Fibroblast of lung (primary cell): Measurements from ENCODE around the gene ABL1. TPM values are rescaled to one million over a fixed set of nuclear protein-coding genes. Genes with fewer than 3 reads are reported as not detected.

ENCODE experiments used
- DNase-seq, 2 donors: peaks; one replicate each; pipeline versions ENCODE4 v3.0.0 to v3.0.0-alpha.2; 2010; ENCODE audit warnings: low read depth in 2 of 2
- H2AFZ ChIP-seq: 2 replicates; pipeline ENCODE4 v1.5.1; 2012; ENCODE audit warnings: low read length, control low read depth, inconsistent platforms
- H3K27ac ChIP-seq: 2 replicates; pipeline ENCODE4 v1.5.1; 2011; ENCODE audit warnings: low read length, control low read depth; ENCODE audit not compliant: insufficient read depth
- H3K27me3 ChIP-seq: 2 replicates; pipeline ENCODE4 v1.5.1; 2011; ENCODE audit warnings: mild to moderate bottlenecking, low read length; ENCODE audit not compliant: control insufficient read depth, insufficient read depth
- H3K36me3 ChIP-seq: 2 replicates; pipeline ENCODE4 v1.5.1; 2011; ENCODE audit warnings: low read length; ENCODE audit not compliant: control insufficient read depth, insufficient read depth
- H3K4me1 ChIP-seq: 2 replicates; pipeline ENCODE4 v1.5.1; 2011; ENCODE audit warnings: low read length; ENCODE audit not compliant: control insufficient read depth, insufficient read depth; ENCODE audit errors: extremely low read depth
- H3K4me2 ChIP-seq: 2 replicates; pipeline ENCODE4 v1.5.1; 2011; ENCODE audit warnings: low read length, control low read depth; ENCODE audit not compliant: insufficient read depth; ENCODE audit errors: extremely low read depth
- H3K4me3 ChIP-seq, 4 experiments: fragments of 200-600 bp in 1 of 4; sonication (generic) in 1 of 4; replicated peaks in 1 of 4; 2 replicates each; pipeline ENCODE4 v1.5.1; 2011 to 2016; ENCODE audit warnings: low read length in 4 of 4, low read depth in 3 of 4, mild to moderate bottlenecking in 3 of 4, control low read depth in 2 of 4, inconsistent platforms in 1 of 4, mixed read lengths in 1 of 4; ENCODE audit not compliant: insufficient read depth in 1 of 4; ENCODE audit errors: control extremely low read depth in 1 of 4
- H3K79me2 ChIP-seq: 2 replicates; pipeline ENCODE4 v1.5.1; 2012; ENCODE audit warnings: mild to moderate bottlenecking, low read length, inconsistent platforms; ENCODE audit not compliant: control insufficient read depth, insufficient read depth
- H3K9ac ChIP-seq: 2 replicates; pipeline ENCODE4 v1.5.1; 2011; ENCODE audit warnings: mild to moderate bottlenecking, low read length, control low read depth; ENCODE audit not compliant: insufficient read depth
- H3K9me3 ChIP-seq: 2 replicates; pipeline ENCODE4 v1.5.1; 2012; ENCODE audit warnings: low read depth, low read length; ENCODE audit not compliant: control insufficient read depth, insufficient read depth
- H4K20me1 ChIP-seq: 2 replicates; pipeline ENCODE4 v1.5.1; 2011; ENCODE audit warnings: low read length; ENCODE audit not compliant: control insufficient read depth, insufficient read depth; ENCODE audit errors: extremely low read depth
- EZH2 ChIP-seq: IDR thresholded peaks from 2 replicates; pipeline ENCODE4 v1.5.1; 2012; ENCODE audit warnings: low read length, control low read depth, mild to moderate bottlenecking; ENCODE audit errors: missing control alignments
- polyA plus RNA-seq, 2 donors: library from polyadenylated mRNA; depleted of rRNA in 1 of 2; stranded (reverse) in 1 of 2; unstranded in 1 of 2; fragments of >200 nt; gene quantifications; 2 replicates each; pipeline ENCODE4 v1.2.1, GENCODE V29; 2011 to 2012; ENCODE audit warnings: missing spikeins in 1 of 2
- total RNA-seq: library from RNA; depleted of rRNA; stranded (reverse); fragments of >200 nt; gene quantifications from 2 replicates; pipeline ENCODE4 v1.2.1, GENCODE V29; 2014
- TF ChIP-seq, protein P1 (sequence below), 2 donors: IDR thresholded peaks in 1 of 2; conservative IDR thresholded peaks in 1 of 2; 1 replicate in 1 of 2; 2 replicates in 1 of 2; pipeline ENCODE4 v1.5.1; 2011 to 2012; ENCODE audit warnings: low read length in 2 of 2, control low read depth in 1 of 2, inconsistent platforms in 1 of 2, low read depth in 1 of 2, mild to moderate bottlenecking in 1 of 2

ABL1 gene
- total and polyA plus RNA-seq, 2 donors (not counting 1 experiment from before 2014, with no cell fraction given), result 46.6 to 65.4 TPM

DNA sequence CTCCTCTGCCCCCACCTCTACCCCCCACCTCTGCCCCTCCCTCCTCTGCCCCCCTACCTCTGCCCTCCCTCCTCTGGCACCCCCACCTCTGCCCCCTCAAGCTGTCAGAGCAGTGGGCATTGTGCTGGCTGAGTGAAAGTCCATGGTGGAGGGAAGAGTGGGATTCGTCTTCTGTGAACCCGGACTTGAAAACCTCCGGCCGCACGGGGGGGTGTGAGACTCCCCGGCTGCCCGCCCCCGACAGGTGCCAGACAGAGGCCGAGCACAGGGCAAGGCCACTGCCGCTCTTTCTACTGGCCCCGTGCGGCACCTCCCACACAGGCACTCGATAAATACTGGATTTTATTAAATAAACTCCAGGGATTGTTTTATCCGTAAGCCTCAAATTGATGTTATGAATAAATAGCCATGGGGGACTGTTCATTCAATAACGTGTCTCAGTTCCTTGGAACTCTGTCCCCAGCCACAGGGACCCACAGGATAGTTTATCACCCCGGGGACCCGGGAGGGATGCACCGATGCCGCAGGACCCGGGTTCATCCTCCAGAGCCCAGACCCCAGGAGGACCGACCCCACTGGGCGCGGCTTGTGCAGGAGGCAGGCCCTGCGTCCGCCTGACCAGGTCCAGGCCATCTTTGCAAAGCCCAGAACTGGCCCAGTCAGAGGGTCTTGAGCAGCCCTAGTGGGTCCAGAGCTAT lies 64.1 kb downstream of the ABL1 start:
- DNase-seq, result no peak
- Histone ChIP-seq H4K20me1 (no peaks in the 10 kb centered on the region), H2AFZ (no peak overlapping the region), H3K27me3 (no peaks in the 10 kb centered on the region), H3K4me2 (no peak overlapping the region), H3K4me1 (no peaks in the 10 kb centered on the region), H3K9me3 (no peaks in the 10 kb centered on the region), H3K4me3 (no peak overlapping the region), H3K79me2 (no peaks in the 10 kb centered on the region), H3K36me3 (no peaks in the 10 kb centered on the region), H3K27ac (no peak overlapping the region), H3K9ac (no peak overlapping the region)
- no peak for TF ChIP-seq EZH2

DNA sequence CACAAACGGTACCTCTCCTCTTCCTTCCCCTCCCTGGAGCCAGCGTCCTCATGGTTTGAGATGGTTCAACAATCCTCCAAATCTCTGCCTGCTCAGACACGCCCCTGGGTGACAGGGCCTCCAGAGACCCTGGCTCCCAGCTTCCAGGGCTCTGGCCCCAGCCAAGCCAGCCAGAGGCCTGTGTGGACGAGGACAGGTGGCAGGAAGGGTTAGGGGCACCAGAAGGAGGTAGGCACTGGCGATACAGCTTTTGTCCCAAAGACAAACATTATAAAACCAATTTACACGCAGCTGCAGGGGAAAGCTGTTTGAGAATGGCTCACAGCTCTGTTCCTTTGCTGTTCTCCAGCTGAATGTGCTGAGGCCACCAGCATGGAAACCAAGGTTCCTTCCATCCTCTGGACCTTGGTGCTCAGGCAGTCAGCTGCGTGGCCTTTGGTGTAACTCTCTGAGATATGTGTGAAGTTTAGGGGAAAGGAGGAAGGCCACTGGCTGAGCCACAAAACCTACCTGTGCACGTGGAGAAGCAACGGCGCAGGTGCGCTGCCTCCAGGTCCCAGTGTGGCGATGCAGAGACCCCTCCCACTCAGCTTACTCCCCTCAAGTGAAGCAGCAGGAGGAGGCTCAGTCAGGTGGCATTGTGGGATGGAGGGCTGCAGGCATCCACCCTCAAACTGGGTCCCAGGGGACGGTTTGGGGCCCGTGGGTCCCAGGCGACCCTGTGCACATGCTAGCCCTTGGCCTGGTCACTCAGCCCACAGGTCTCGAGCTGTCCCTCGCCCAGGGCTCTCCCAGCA lies 65.8 kb downstream of the ABL1 start:
- TF ChIP-seq, protein P1, sequence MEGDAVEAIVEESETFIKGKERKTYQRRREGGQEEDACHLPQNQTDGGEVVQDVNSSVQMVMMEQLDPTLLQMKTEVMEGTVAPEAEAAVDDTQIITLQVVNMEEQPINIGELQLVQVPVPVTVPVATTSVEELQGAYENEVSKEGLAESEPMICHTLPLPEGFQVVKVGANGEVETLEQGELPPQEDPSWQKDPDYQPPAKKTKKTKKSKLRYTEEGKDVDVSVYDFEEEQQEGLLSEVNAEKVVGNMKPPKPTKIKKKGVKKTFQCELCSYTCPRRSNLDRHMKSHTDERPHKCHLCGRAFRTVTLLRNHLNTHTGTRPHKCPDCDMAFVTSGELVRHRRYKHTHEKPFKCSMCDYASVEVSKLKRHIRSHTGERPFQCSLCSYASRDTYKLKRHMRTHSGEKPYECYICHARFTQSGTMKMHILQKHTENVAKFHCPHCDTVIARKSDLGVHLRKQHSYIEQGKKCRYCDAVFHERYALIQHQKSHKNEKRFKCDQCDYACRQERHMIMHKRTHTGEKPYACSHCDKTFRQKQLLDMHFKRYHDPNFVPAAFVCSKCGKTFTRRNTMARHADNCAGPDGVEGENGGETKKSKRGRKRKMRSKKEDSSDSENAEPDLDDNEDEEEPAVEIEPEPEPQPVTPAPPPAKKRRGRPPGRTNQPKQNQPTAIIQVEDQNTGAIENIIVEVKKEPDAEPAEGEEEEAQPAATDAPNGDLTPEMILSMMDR (conservative IDR thresholded peaks at IDR 0.05 in 1 of 2, IDR thresholded peaks at IDR 0.05 in 1 of 2; ENCODE audit: low read depth in 1 of 2, low read length in 2 of 2), result no peak
- TF ChIP-seq EZH2, result no peak
- no peaks in the 10 kb centered on the region for H3K27me3 ChIP-seq
- H3K79me2 ChIP-seq, result no peaks in the 10 kb centered on the region
- no peak for DNase-seq
- no peak overlapping the region for H2AFZ ChIP-seq
- no peaks in the 10 kb centered on the region for H3K9me3 ChIP-seq
- no peaks in the 10 kb centered on the region for H3K4me1 ChIP-seq
- H3K36me3 ChIP-seq, result no peaks in the 10 kb centered on the region
- no peak overlapping the region for H3K9ac ChIP-seq
- no peak overlapping the region for H3K4me3 ChIP-seq
- no peaks in the 10 kb centered on the region for H4K20me1 ChIP-seq
- H3K4me2 ChIP-seq, result no peak overlapping the region
- no peak overlapping the region for H3K27ac ChIP-seq

DNA sequence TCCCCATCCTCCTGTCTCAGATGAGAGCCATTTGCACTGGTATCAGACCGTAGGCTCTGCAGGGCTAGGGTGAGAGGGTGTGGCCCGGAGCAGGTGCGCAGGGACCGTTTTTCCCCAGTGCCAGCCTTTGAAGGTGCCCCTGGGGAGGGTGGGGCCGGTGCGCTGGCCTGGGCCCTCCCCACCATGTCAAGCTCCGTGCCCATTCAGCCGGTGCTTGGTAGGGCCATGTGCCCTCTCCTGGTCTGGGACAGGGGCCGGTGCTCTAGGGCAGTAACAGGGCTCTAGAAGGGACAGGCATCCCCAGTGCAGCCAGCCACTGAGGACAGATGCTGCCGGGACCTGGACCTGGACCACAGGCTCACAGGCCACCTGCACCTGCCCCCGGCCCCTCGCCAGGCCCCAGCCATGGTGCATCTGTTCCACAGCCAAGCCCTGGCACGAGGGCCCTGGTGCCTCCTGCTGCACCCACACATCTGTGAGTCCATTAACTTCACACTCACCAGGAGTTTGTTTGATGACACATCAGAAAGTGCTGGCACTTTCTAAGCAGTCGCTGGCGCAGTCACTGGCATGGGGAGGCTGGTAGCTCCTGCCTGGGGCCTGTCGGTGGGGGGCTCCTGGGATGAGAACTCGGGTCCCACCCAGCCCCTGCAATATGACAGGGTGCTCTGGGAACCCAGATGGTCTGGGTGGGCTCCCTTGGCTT lies 66.6 kb downstream of the ABL1 start:
- Histone ChIP-seq H3K27ac (no peak overlapping the region), H4K20me1 (no peaks in the 10 kb centered on the region), H3K79me2 (no peaks in the 10 kb centered on the region), H3K4me1 (no peaks in the 10 kb centered on the region), H3K4me3 (no peak overlapping the region), H3K27me3 (no peaks in the 10 kb centered on the region), H3K9me3 (no peaks in the 10 kb centered on the region), H2AFZ (no peak overlapping the region), H3K36me3 (no peaks in the 10 kb centered on the region), H3K4me2 (no peak overlapping the region), H3K9ac (no peak overlapping the region)
- no peak for DNase-seq
- no peak for TF ChIP-seq EZH2
- TF ChIP-seq, protein P1 (conservative IDR thresholded peaks at IDR 0.05 in 1 of 2, IDR thresholded peaks at IDR 0.05 in 1 of 2; ENCODE audit: low read depth in 1 of 2, low read length in 2 of 2), result no peak
